HEK293 (cell line): Measurements from ENCODE around the gene MKRN2.

ENCODE experiments used
- AEBP2 ChIP-seq: fragments of 450-650 bp; formaldehyde crosslinking; IDR thresholded peaks from 2 replicates; pipeline ENCODE4 v1.5.1; 2016; ENCODE audit warnings: missing biosample characterization, missing genetic modification characterization, borderline replicate concordance
- CTCF ChIP-seq: fragments of 450-650 bp; formaldehyde crosslinking; IDR thresholded peaks from 2 replicates; pipeline ENCODE4 v1.5.1; 2016; ENCODE audit warnings: missing biosample characterization, missing genetic modification characterization
- PBX3 ChIP-seq: sonication (generic); formaldehyde crosslinking; IDR thresholded peaks from 2 replicates; pipeline ENCODE4 v1.8.1; 2022; ENCODE audit warnings: mild to moderate bottlenecking, moderate library complexity, missing genetic modification reagents
- SP2 ChIP-seq: fragments of 450-650 bp; formaldehyde crosslinking; IDR thresholded peaks from 2 replicates; pipeline ENCODE4 v1.5.1; 2016; ENCODE audit warnings: missing biosample characterization, missing genetic modification characterization
- ZBTB49 ChIP-seq: fragments of 450-650 bp; formaldehyde crosslinking; IDR thresholded peaks from 2 replicates; pipeline ENCODE4 v1.5.1; 2016; ENCODE audit warnings: missing biosample characterization, missing genetic modification characterization, low read depth
- ZBTB7A ChIP-seq: fragments of 450-650 bp; formaldehyde crosslinking; IDR thresholded peaks from 2 replicates; pipeline ENCODE4 v1.5.1; 2016; ENCODE audit warnings: low read depth, missing biosample characterization, missing genetic modification characterization
- ZNF274 ChIP-seq, 2 experiments: fragments of 200-500 bp in 1 of 2; fragments of 450-650 bp in 1 of 2; sonication (Bioruptor generic) in 1 of 2; formaldehyde crosslinking in 1 of 2; IDR thresholded peaks; 2 replicates each; pipeline versions ENCODE4 v1.5.1 to v1.6.1; 2014 to 2016; ENCODE audit warnings: borderline replicate concordance in 1 of 2, inconsistent platforms in 1 of 2, low read length in 1 of 2, missing biosample characterization in 1 of 2, missing genetic modification characterization in 1 of 2
- ZNF341 ChIP-seq: fragments of 450-650 bp; formaldehyde crosslinking; IDR thresholded peaks from 2 replicates; pipeline ENCODE4; 2016; ENCODE audit warnings: low read depth, missing biosample characterization, missing genetic modification characterization
- ZNF639 ChIP-seq: fragments of 450-650 bp; formaldehyde crosslinking; IDR thresholded peaks from 2 replicates; pipeline ENCODE4 v1.5.1; 2016; ENCODE audit warnings: missing biosample characterization, missing genetic modification characterization
- ZNF792 ChIP-seq: fragments of 450-650 bp; formaldehyde crosslinking; IDR thresholded peaks from 2 replicates; pipeline ENCODE4 v1.5.1; 2016; ENCODE audit warnings: missing biosample characterization, missing genetic modification characterization
- TF ChIP-seq, protein P1 (sequence below): fragments of 450-650 bp; formaldehyde crosslinking; IDR thresholded peaks from 2 replicates; pipeline ENCODE4 v1.5.1; 2016; ENCODE audit warnings: missing biosample characterization, missing genetic modification characterization
- TF ChIP-seq, protein P2 (sequence below): fragments of 450-650 bp; formaldehyde crosslinking; IDR thresholded peaks from 2 replicates; pipeline ENCODE4 v1.5.1; 2016; ENCODE audit warnings: missing biosample characterization, missing genetic modification characterization

DNA sequence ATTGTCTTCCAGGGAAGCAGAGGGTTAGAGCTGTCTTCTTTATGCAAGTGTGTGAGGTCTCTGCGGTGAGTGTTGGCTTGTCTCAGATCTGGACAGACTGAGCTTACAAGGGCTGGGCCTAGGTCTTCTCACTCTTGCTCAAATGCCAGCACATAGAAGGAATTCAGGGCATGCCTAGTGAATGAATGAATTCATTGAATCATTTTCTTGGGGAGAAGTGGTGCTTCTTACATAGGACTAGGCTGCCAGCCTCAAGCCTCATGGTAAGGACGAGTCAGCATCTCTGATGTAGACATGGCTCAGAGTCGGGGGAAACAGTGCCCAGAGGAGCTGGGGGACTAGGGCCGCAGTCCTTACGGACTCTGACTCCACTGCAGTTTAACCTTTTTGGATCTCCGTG, 17.2 kb downstream of the MKRN2 start:
- TF ChIP-seq ZNF341 = no peak
- TF ChIP-seq ZNF792 (tag by site-specific recombination) = no peak
- no peak for TF ChIP-seq ZNF639 (tag by site-specific recombination)
- TF ChIP-seq SP2 = no peak
- TF ChIP-seq CTCF = no peak
- TF ChIP-seq, protein P1, sequence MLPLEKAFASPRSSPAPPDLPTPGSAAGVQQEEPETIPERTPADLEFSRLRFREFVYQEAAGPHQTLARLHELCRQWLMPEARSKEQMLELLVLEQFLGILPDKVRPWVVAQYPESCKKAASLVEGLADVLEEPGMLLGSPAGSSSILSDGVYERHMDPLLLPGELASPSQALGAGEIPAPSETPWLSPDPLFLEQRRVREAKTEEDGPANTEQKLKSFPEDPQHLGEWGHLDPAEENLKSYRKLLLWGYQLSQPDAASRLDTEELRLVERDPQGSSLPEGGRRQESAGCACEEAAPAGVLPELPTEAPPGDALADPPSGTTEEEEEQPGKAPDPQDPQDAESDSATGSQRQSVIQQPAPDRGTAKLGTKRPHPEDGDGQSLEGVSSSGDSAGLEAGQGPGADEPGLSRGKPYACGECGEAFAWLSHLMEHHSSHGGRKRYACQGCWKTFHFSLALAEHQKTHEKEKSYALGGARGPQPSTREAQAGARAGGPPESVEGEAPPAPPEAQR (tag by site-specific recombination) = no peak
- TF ChIP-seq, protein P2, sequence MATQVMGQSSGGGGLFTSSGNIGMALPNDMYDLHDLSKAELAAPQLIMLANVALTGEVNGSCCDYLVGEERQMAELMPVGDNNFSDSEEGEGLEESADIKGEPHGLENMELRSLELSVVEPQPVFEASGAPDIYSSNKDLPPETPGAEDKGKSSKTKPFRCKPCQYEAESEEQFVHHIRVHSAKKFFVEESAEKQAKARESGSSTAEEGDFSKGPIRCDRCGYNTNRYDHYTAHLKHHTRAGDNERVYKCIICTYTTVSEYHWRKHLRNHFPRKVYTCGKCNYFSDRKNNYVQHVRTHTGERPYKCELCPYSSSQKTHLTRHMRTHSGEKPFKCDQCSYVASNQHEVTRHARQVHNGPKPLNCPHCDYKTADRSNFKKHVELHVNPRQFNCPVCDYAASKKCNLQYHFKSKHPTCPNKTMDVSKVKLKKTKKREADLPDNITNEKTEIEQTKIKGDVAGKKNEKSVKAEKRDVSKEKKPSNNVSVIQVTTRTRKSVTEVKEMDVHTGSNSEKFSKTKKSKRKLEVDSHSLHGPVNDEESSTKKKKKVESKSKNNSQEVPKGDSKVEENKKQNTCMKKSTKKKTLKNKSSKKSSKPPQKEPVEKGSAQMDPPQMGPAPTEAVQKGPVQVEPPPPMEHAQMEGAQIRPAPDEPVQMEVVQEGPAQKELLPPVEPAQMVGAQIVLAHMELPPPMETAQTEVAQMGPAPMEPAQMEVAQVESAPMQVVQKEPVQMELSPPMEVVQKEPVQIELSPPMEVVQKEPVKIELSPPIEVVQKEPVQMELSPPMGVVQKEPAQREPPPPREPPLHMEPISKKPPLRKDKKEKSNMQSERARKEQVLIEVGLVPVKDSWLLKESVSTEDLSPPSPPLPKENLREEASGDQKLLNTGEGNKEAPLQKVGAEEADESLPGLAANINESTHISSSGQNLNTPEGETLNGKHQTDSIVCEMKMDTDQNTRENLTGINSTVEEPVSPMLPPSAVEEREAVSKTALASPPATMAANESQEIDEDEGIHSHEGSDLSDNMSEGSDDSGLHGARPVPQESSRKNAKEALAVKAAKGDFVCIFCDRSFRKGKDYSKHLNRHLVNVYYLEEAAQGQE (tag by site-specific recombination) = no peak
- no peak for TF ChIP-seq ZBTB7A (tag by site-specific recombination)
- no peak for TF ChIP-seq ZNF274 (IDR thresholded peaks at IDR 0.05; ENCODE audit: low read length)
- no peak for TF ChIP-seq ZNF274 (tag by site-specific recombination; IDR thresholded peaks at IDR 0.05; ENCODE audit: borderline replicate concordance)
- TF ChIP-seq ZBTB49 (tag by site-specific recombination) = no peak
- TF ChIP-seq PBX3 (CRISPR knock-in tag) = no peak
- TF ChIP-seq AEBP2 (tag by site-specific recombination) = no peak
